HG03064 (cell line): Measurements from ENCODE around the gene CLDN9.

ENCODE experiments used
- ATAC-seq: cut with Tn5 transposase; IDR thresholded peaks from one replicate; pipeline ENCODE4 v1.9.1; 2021; ENCODE audit warnings: low read depth; ENCODE audit not compliant: unreplicated experiment

Gene CLDN9

GRCh38 chr16:2973605-2974318 is 39.0 kb upstream of the CLDN9 start:
- ATAC-seq, result no peak

- ATAC-seq, result no peak
Measured at GRCh38 chr16:2974319-2975056, 38.2 kb upstream of the CLDN9 start.

GRCh38 chr16:2975161-2975795 is 37.4 kb upstream of the CLDN9 start:
- ATAC-seq, result no peak

GRCh38 chr16:2976201-2976600 is 36.5 kb upstream of the CLDN9 start:
- no peak for ATAC-seq

- ATAC-seq, result no peak
Measured at GRCh38 chr16:2976673-2977072, 36.0 kb upstream of the CLDN9 start.

GRCh38 chr16:2977440-2977839 is 35.3 kb upstream of the CLDN9 start:
- ATAC-seq, result no peak

GRCh38 chr16:2979669-2980226 is 33.0 kb upstream of the CLDN9 start:
- ATAC-seq, result no peak

- peak; percentile 44 for ATAC-seq
Measured at GRCh38 chr16:2980227-2981176, 32.2 kb upstream of the CLDN9 start, which contains the start of gene PKMYT1. Gene PKMYT1, minus strand, starts transcription at chr16:2980446. Its CDS starts 789 bp downstream, at chr16:2979657.

GRCh38 chr16:2981177-2981898 is 31.4 kb upstream of the CLDN9 start:
- no peak for ATAC-seq

- ATAC-seq, result no peak
Measured at GRCh38 chr16:2981899-2982250, 30.8 kb upstream of the CLDN9 start.

- ATAC-seq, result no peak
Measured at GRCh38 chr16:2982402-2982801, 30.3 kb upstream of the CLDN9 start.

- ATAC-seq, result no peak
Measured at GRCh38 chr16:2983706-2984136, 29.0 kb upstream of the CLDN9 start.

GRCh38 chr16:2985462-2985861 is 27.3 kb upstream of the CLDN9 start:
- ATAC-seq, result no peak

- no peak for ATAC-seq
Measured at GRCh38 chr16:2985893-2986355, 26.8 kb upstream of the CLDN9 start.

GRCh38 chr16:2986623-2987188 is 26.0 kb upstream of the CLDN9 start:
- no peak for ATAC-seq

- no peak for ATAC-seq
Measured at GRCh38 chr16:2987286-2987685, 25.4 kb upstream of the CLDN9 start.

- no peak for ATAC-seq
Measured at GRCh38 chr16:2987833-2988232, 24.9 kb upstream of the CLDN9 start.

GRCh38 chr16:2988590-2989099 is 24.1 kb upstream of the CLDN9 start:
- ATAC-seq, result no peak

- no peak for ATAC-seq
Measured at GRCh38 chr16:2990891-2991290, 21.8 kb upstream of the CLDN9 start.
